ENCODE results near the gene CARMIL3.

DNA sequence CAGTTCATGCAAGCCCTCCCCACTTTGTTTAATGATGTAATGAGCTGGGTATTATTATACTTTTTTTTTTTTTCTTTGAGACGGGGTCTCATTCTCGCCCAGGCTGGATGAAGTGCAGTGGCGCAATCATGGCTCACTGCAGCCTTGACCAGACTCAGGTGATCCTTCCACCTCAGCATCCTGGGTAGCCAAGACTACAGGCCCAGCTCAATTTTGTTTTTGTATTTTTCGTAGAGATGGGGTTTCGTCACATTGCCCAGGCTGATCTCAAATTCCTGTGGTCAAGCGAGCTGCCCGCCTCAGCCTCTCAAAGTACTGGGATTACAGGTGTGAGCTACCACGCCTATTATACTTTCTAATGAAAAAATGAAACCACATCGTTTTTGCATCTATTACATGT, 58.3 kb downstream of the CARMIL3 start:
- TF ChIP-seq POLR2A (IDR thresholded peaks at IDR 0.05; ENCODE audit: low read depth, low read length) (no peak), TAF1 (IDR thresholded peaks at IDR 0.05; ENCODE audit: low read depth, low read length) (no peak), POLR2AphosphoS5 (IDR thresholded peaks at IDR 0.05; ENCODE audit: low read depth, low read length) (no peak), POU2F2 (IDR thresholded peaks at IDR 0.05; ENCODE audit: low read depth, low read length) (no peak), PAX5 (IDR thresholded peaks at IDR 0.05; ENCODE audit: insufficient read depth, low read length, severe bottlenecking) (no peak)

Measured in GM12891 (cell line).